ENCODE data around the gene KCNA10.

KCNA10 gene

GRCh38 chr1:110489406-110489805 is 29.6 kb downstream of the KCNA10 start:
- H3K4me3 ChIP-seq (replicated peaks; ENCODE audit: low read depth, low read length): no peak overlapping the region
- no peak for DNase-seq (ENCODE audit: extremely low read depth, low read depth)
- TF ChIP-seq CTCF (IDR thresholded peaks at IDR 0.05; ENCODE audit: low read depth, low read length, missing control alignments): no peak

GRCh38 chr1:110488867-110489266 is 30.1 kb downstream of the KCNA10 start:
- H3K4me3 ChIP-seq (replicated peaks; ENCODE audit: low read depth, low read length): no peak overlapping the region
- no peak for DNase-seq (ENCODE audit: extremely low read depth, low read depth)
- TF ChIP-seq CTCF (IDR thresholded peaks at IDR 0.05; ENCODE audit: low read depth, low read length, missing control alignments): no peak

- no peak for DNase-seq (ENCODE audit: extremely low read depth, low read depth)
- H3K4me3 ChIP-seq (replicated peaks; ENCODE audit: low read depth, low read length): no peak overlapping the region
- TF ChIP-seq CTCF (IDR thresholded peaks at IDR 0.05; ENCODE audit: low read depth, low read length, missing control alignments): no peak
Observed at GRCh38 chr1:110488161-110488560, 30.8 kb downstream of the KCNA10 start.

- no peak for DNase-seq (ENCODE audit: extremely low read depth, low read depth)
- no peak overlapping the region for H3K4me3 ChIP-seq (replicated peaks; ENCODE audit: low read depth, low read length)
- no peak for TF ChIP-seq CTCF (IDR thresholded peaks at IDR 0.05; ENCODE audit: low read depth, low read length, missing control alignments)
Observed at GRCh38 chr1:110487726-110488125, 31.2 kb downstream of the KCNA10 start.

- no peak for DNase-seq (ENCODE audit: extremely low read depth, low read depth)
- H3K4me3 ChIP-seq (replicated peaks; ENCODE audit: low read depth, low read length): no peak overlapping the region
- TF ChIP-seq CTCF (IDR thresholded peaks at IDR 0.05; ENCODE audit: low read depth, low read length, missing control alignments): no peak
Observed at GRCh38 chr1:110485725-110486124, 33.2 kb downstream of the KCNA10 start.

GRCh38 chr1:110484801-110485200 is 34.2 kb downstream of the KCNA10 start:
- DNase-seq (ENCODE audit: extremely low read depth, low read depth): no peak
- H3K4me3 ChIP-seq (replicated peaks; ENCODE audit: low read depth, low read length): no peak overlapping the region
- no peak for TF ChIP-seq CTCF (IDR thresholded peaks at IDR 0.05; ENCODE audit: low read depth, low read length, missing control alignments)

- no peak for TF ChIP-seq CTCF (IDR thresholded peaks at IDR 0.05; ENCODE audit: low read depth, low read length, missing control alignments)
- DNase-seq (ENCODE audit: extremely low read depth, low read depth): no peak
- no peak overlapping the region for H3K4me3 ChIP-seq (replicated peaks; ENCODE audit: low read depth, low read length)
Observed at GRCh38 chr1:110483308-110483685, 35.7 kb downstream of the KCNA10 start.

Measured in HFF-Myc (cell line).